Liver (tissue), 9 donors: ENCODE data around the gene TSPAN13. TPM values are rescaled to one million over a fixed set of nuclear protein-coding genes. Genes with fewer than 3 reads are reported as not detected.

Source experiments
- DNase-seq: peaks from one replicate; pipeline ENCODE4 v3.0.0-alpha.2; 2017; ENCODE audit warnings: low spot score
- H3K27ac ChIP-seq, 2 donors: one replicate each; pipeline ENCODE4 v1.7.0; 2013; ENCODE audit warnings: inconsistent platforms in 2 of 2, low read length in 2 of 2, control low read depth in 1 of 2, low read depth in 1 of 2, mild to moderate bottlenecking in 1 of 2
- H3K27me3 ChIP-seq, 4 donors: one replicate each; pipeline versions ENCODE4 v1.6.1 to v1.7.0; 2013; ENCODE audit warnings: low read length in 3 of 4, inconsistent platforms in 1 of 4, mild to moderate bottlenecking in 1 of 4, moderate library complexity in 1 of 4; ENCODE audit not compliant: control insufficient read depth in 4 of 4, insufficient read depth in 4 of 4
- H3K36me3 ChIP-seq, 4 donors: one replicate each; pipeline versions ENCODE4 v1.6.1 to v1.7.0; 2013; ENCODE audit warnings: low read length in 3 of 4, mild to moderate bottlenecking in 3 of 4, low read depth in 1 of 4, moderate library complexity in 1 of 4; ENCODE audit not compliant: control insufficient read depth in 4 of 4, insufficient read depth in 3 of 4
- H3K4me1 ChIP-seq, 4 donors: one replicate each; pipeline versions ENCODE4 v1.6.1 to v1.7.0; 2013; ENCODE audit warnings: low read length in 3 of 4, mild to moderate bottlenecking in 3 of 4, moderate library complexity in 1 of 4; ENCODE audit not compliant: control insufficient read depth in 4 of 4, insufficient read depth in 4 of 4
- H3K4me3 ChIP-seq, 3 donors: one replicate each; pipeline versions ENCODE4 v1.6.1 to v1.7.0; 2013; ENCODE audit warnings: low read length in 3 of 3, control low read depth in 1 of 3, low read depth in 1 of 3, mild to moderate bottlenecking in 1 of 3
- H3K9ac ChIP-seq, 2 donors: one replicate each; pipeline ENCODE4 v1.7.0; 2013; ENCODE audit warnings: low read length in 2 of 2, mild to moderate bottlenecking in 2 of 2, moderate library complexity in 2 of 2, control low read depth in 1 of 2, low read depth in 1 of 2
- H3K9me3 ChIP-seq, 4 donors: one replicate each; pipeline versions ENCODE4 v1.6.1 to v1.7.0; 2013; ENCODE audit warnings: low read length in 3 of 4; ENCODE audit not compliant: control insufficient read depth in 4 of 4
- EGR1 ChIP-seq, 2 donors: IDR thresholded peaks; 2 replicates each; pipeline ENCODE4 v1.6.1; 2016 to 2018; ENCODE audit warnings: antibody characterized with exemption in 2 of 2, low read depth in 2 of 2
- FOXA1 ChIP-seq: IDR thresholded peaks from 2 replicates; pipeline ENCODE4 v1.6.1; 2016; ENCODE audit warnings: antibody characterized with exemption
- FOXA2 ChIP-seq: IDR thresholded peaks from 2 replicates; pipeline ENCODE4 v1.6.1; 2016; ENCODE audit warnings: antibody characterized with exemption
- GABPA ChIP-seq, 2 donors: IDR thresholded peaks in 1 of 2; conservative IDR thresholded peaks in 1 of 2; 2 replicates each; pipeline ENCODE4 v1.6.1; 2016; ENCODE audit warnings: antibody characterized with exemption in 2 of 2, mild to moderate bottlenecking in 1 of 2, moderate library complexity in 1 of 2
- HNF4A ChIP-seq, 2 donors: conservative IDR thresholded peaks; 2 replicates each; pipeline ENCODE4 v1.6.1; 2016; ENCODE audit warnings: antibody characterized with exemption in 2 of 2, mild to moderate bottlenecking in 2 of 2
- HNF4G ChIP-seq: IDR thresholded peaks from 2 replicates; pipeline ENCODE4 v1.6.1; 2016; ENCODE audit warnings: antibody characterized with exemption
- JUND ChIP-seq, 2 donors: IDR thresholded peaks; 2 replicates each; pipeline ENCODE4 v1.6.1; 2016; ENCODE audit warnings: antibody characterized with exemption in 2 of 2
- NR2F2 ChIP-seq: IDR thresholded peaks from 2 replicates; pipeline ENCODE4 v1.6.1; 2016; ENCODE audit warnings: antibody characterized with exemption
- RAD21 ChIP-seq, 2 donors: IDR thresholded peaks; 2 replicates each; pipeline ENCODE4 v1.6.1; 2016; ENCODE audit warnings: antibody characterized with exemption in 2 of 2, mild to moderate bottlenecking in 2 of 2
- RXRA ChIP-seq, 2 donors: IDR thresholded peaks; 2 replicates each; pipeline ENCODE4 v1.6.1; 2017 to 2018; ENCODE audit warnings: antibody characterized with exemption in 2 of 2, mild to moderate bottlenecking in 1 of 2
- SP1 ChIP-seq: IDR thresholded peaks from 2 replicates; pipeline ENCODE4 v1.6.1; 2018; ENCODE audit warnings: antibody characterized with exemption, mild to moderate bottlenecking
- TAF1 ChIP-seq: conservative IDR thresholded peaks from 2 replicates; pipeline ENCODE4 v1.6.1; 2016; ENCODE audit warnings: antibody characterized with exemption, mild to moderate bottlenecking
- YY1 ChIP-seq: IDR thresholded peaks from 2 replicates; pipeline ENCODE4 v1.6.1; 2016; ENCODE audit warnings: antibody characterized with exemption, mild to moderate bottlenecking
- WGBS: extraction: QIAGEN DNeasy Blood & Tissue Kit; methylation state at CpG from one replicate; pipeline ENCODE4 v1.1.7; 2013; 5-methylcytosine and 5-hydroxymethylcytosine counted together
- polyA plus RNA-seq, 2 donors: library from polyadenylated mRNA; stranded (reverse) in 1 of 2; unstranded in 1 of 2; fragments of 200-250 nt in 1 of 2; fragments of >200 nt in 1 of 2; fragmentation: Nextera tagmentation in 1 of 2; extraction: Ambion mirVana in 1 of 2; gene quantifications; one replicate each; pipeline versions ENCODE4 v1.2.1 to v1.2.3, GENCODE V29; 2013 to 2015
- total RNA-seq, 2 donors: library from RNA; depleted of rRNA; stranded (reverse); fragments of >200 nt; gene quantifications; one replicate each; pipeline ENCODE4 v1.2.3, GENCODE V29; 2014
- TF ChIP-seq, protein P1 (sequence below): IDR thresholded peaks from 2 replicates; pipeline ENCODE4 v1.6.1; 2016; ENCODE audit warnings: antibody characterized with exemption, mild to moderate bottlenecking
- TF ChIP-seq, protein P2 (sequence below): fragments of 150-350 bp; IDR thresholded peaks from 2 replicates; pipeline ENCODE4 v1.5.1; 2017; ENCODE audit warnings: improper control_type of control experiment, low read depth, low read length; ENCODE audit not compliant: missing input control
- TF ChIP-seq, protein P3 (sequence below): IDR thresholded peaks from 2 replicates; pipeline ENCODE4 v1.6.1; 2016; ENCODE audit warnings: antibody characterized with exemption
- TF ChIP-seq, protein P4 (sequence below): IDR thresholded peaks from 2 replicates; pipeline ENCODE4 v1.6.1; 2016; ENCODE audit warnings: antibody characterized with exemption
- TF ChIP-seq, protein P5 (sequence below): IDR thresholded peaks from 2 replicates; pipeline ENCODE4 v1.6.1; 2016; ENCODE audit warnings: antibody characterized with exemption
- donor health status: healthy.
- donor health status: healthy.
- donor health status: healthy.
- donor health status: healthy.
- donor health status: healthy.

TSPAN13 gene
- total and polyA plus RNA-seq, 4 donors = 8.9 to 24.4 (median 15.8) TPM

DNA sequence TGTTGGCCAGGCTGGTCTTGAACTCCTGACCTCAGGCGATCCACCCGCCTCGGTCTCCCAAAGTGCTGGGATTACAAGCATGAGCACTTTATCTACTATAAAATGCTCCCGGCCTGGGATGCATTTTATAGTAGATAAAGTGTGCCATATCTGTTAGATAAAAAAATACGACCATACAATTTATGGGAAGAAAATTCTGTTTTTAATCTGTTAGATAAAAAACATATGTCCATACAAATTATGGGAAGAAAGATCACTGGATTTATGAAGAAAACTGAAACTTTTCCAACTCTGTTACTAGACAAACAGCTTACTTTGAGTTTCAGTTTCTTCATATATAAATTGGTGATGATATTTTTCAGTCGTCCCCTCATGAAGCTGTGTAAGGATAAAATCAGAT, 4.5 kb downstream of the TSPAN13 start:
- DNase-seq = no peak
- H3K9me3 ChIP-seq = no peaks in the 10 kb centered on the region
- peaks cover 0 to 9% (median 2%) of the 10 kb centered on the region in 4 donors for H3K4me1 ChIP-seq
- H3K4me3 ChIP-seq = no peak overlapping the region
- no peak overlapping the region for H3K9ac ChIP-seq
- WGBS = 89% methylated on average over 6 of the region's 6 CpGs
- TF ChIP-seq HNF4G (no peak), SP1 (no peak), FOXA1 (no peak), FOXA2 (no peak), HNF4A (conservative IDR thresholded peaks at IDR 0.05) (no peak), GABPA (IDR thresholded peaks at IDR 0.05 in 1 of 2, conservative IDR thresholded peaks at IDR 0.05 in 1 of 2) (no peak), RAD21 (IDR thresholded peaks at IDR 0.05) (no peak), TAF1 (no peak), YY1 (no peak), JUND (IDR thresholded peaks at IDR 0.05) (no peak), EGR1 (IDR thresholded peaks at IDR 0.05; ENCODE audit: low read depth in 2 of 2) (no peak), NR2F2 (no peak), RXRA (IDR thresholded peaks at IDR 0.05) (no peak)
- TF ChIP-seq, protein P1, sequence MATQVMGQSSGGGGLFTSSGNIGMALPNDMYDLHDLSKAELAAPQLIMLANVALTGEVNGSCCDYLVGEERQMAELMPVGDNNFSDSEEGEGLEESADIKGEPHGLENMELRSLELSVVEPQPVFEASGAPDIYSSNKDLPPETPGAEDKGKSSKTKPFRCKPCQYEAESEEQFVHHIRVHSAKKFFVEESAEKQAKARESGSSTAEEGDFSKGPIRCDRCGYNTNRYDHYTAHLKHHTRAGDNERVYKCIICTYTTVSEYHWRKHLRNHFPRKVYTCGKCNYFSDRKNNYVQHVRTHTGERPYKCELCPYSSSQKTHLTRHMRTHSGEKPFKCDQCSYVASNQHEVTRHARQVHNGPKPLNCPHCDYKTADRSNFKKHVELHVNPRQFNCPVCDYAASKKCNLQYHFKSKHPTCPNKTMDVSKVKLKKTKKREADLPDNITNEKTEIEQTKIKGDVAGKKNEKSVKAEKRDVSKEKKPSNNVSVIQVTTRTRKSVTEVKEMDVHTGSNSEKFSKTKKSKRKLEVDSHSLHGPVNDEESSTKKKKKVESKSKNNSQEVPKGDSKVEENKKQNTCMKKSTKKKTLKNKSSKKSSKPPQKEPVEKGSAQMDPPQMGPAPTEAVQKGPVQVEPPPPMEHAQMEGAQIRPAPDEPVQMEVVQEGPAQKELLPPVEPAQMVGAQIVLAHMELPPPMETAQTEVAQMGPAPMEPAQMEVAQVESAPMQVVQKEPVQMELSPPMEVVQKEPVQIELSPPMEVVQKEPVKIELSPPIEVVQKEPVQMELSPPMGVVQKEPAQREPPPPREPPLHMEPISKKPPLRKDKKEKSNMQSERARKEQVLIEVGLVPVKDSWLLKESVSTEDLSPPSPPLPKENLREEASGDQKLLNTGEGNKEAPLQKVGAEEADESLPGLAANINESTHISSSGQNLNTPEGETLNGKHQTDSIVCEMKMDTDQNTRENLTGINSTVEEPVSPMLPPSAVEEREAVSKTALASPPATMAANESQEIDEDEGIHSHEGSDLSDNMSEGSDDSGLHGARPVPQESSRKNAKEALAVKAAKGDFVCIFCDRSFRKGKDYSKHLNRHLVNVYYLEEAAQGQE = no peak
- TF ChIP-seq, protein P2, sequence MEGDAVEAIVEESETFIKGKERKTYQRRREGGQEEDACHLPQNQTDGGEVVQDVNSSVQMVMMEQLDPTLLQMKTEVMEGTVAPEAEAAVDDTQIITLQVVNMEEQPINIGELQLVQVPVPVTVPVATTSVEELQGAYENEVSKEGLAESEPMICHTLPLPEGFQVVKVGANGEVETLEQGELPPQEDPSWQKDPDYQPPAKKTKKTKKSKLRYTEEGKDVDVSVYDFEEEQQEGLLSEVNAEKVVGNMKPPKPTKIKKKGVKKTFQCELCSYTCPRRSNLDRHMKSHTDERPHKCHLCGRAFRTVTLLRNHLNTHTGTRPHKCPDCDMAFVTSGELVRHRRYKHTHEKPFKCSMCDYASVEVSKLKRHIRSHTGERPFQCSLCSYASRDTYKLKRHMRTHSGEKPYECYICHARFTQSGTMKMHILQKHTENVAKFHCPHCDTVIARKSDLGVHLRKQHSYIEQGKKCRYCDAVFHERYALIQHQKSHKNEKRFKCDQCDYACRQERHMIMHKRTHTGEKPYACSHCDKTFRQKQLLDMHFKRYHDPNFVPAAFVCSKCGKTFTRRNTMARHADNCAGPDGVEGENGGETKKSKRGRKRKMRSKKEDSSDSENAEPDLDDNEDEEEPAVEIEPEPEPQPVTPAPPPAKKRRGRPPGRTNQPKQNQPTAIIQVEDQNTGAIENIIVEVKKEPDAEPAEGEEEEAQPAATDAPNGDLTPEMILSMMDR = no peak
- TF ChIP-seq, protein P3, sequence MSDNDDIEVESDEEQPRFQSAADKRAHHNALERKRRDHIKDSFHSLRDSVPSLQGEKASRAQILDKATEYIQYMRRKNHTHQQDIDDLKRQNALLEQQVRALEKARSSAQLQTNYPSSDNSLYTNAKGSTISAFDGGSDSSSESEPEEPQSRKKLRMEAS = no peak
- TF ChIP-seq, protein P4, sequence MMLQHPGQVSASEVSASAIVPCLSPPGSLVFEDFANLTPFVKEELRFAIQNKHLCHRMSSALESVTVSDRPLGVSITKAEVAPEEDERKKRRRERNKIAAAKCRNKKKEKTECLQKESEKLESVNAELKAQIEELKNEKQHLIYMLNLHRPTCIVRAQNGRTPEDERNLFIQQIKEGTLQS = no peak
- TF ChIP-seq, protein P5, sequence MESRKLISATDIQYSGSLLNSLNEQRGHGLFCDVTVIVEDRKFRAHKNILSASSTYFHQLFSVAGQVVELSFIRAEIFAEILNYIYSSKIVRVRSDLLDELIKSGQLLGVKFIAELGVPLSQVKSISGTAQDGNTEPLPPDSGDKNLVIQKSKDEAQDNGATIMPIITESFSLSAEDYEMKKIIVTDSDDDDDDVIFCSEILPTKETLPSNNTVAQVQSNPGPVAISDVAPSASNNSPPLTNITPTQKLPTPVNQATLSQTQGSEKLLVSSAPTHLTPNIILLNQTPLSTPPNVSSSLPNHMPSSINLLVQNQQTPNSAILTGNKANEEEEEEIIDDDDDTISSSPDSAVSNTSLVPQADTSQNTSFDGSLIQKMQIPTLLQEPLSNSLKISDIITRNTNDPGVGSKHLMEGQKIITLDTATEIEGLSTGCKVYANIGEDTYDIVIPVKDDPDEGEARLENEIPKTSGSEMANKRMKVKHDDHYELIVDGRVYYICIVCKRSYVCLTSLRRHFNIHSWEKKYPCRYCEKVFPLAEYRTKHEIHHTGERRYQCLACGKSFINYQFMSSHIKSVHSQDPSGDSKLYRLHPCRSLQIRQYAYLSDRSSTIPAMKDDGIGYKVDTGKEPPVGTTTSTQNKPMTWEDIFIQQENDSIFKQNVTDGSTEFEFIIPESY = no peak
- no peaks in the 10 kb centered on the region for H3K27me3 ChIP-seq
- H3K27ac ChIP-seq = no peak overlapping the region
- no peaks in the 10 kb centered on the region for H3K36me3 ChIP-seq
